HL-60/S4 treated with retinoic acid at 250 ng/mL for 4 days and 3 days (cell line): ENCODE results near the gene TMEM91.
"Not testable (repeated sequence)": the region's sequence is repeated elsewhere in the genome, so short reads cannot be mapped to it uniquely, and the experiment has no call there.

Experiments used
- in situ Hi-C: fragments of 300-500 bp; cut with MboI; formaldehyde crosslinking; loops from 2 replicates; pipeline ENCODE4 v1.7.0; 2022; ENCODE audit warnings: low sequenced_read_pairs

Gene TMEM91

DNA sequence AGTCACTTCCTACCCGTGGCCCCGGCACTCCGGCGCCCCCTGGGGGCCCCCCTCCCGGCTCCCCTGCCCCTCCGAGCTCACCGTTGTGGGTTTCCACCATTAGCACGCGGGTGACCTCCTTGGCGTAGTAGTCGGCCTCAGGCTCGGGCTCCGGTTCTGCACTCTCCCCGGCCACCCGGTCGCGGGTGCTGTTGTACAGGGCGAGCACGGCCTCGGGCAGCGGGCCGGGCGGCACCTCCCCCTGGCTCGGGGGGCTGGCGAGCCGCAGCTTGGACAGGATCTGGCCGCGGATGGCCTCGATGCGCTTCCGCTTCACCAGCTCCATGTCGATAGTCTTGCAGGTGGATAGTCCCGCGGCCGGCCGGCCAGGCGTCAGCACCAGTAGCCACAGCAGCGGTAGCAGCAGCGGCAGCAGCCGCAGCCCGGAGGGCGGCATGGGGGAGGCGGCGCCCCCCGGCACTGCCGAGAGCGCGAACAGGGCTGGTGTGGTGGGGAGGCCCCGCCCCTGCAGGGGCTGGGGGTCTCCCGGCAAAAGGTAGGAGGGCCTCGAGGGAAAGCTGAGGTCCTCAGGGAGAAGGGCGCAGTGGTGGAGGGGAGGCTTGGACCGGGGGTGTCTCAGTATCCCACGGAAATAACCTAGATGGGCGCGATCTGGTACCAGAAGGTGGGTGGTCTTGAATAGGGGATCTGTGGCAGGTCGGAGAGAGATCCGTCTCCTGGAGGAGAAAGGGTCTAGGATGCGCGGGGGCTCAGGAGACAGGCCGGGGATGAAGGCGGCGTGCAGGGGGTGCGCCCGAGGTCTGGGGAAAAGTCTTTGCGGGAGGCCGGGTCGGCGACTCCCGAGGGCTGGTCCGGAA is 23.5 kb upstream of the TMEM91 start:
- in situ Hi-C loops, result no loop called here

- in situ Hi-C loops, result no loop called here
These were observed 22.6 kb upstream of the TMEM91 start, which contains the start of gene TGFB1 for GRCh38 chr19:41353466-41354342. Gene TGFB1, minus strand, starts transcription at chr19:41353922. Its CDS starts 878 bp downstream, at chr19:41353044.

GRCh38 chr19:41354343-41354953 is 21.9 kb upstream of the TMEM91 start:
- in situ Hi-C loops, result no loop called here

GRCh38 chr19:41355035-41355434 is 21.3 kb upstream of the TMEM91 start:
- in situ Hi-C loops, result no loop called here

DNA sequence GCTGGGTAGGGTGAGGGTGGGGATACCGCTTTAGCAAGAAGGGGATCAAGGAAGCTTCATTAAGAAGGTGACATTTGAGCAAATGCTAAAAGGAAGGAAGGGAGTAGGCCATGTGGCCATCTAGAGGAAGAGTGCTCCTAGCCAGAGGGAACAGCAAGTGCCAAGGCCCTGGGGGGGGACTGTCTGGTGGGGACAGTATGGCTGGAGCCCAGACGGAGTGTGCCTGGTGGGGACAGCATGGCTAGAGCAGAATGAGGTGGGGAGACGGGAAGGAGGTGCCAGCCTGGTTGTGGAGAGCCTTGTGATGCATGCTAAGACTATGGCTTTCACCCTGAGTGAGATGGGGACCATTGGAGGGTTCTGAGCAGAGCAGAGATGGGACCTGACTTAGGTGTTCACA is 20.5 kb upstream of the TMEM91 start:
- in situ Hi-C loops, result no loop called here

GRCh38 chr19:41356984-41357739 is 19.2 kb upstream of the TMEM91 start:
- in situ Hi-C loops, result no loop called here

- in situ Hi-C loops, result no loop called here
These were observed 18.6 kb upstream of the TMEM91 start for GRCh38 chr19:41357746-41358145.

- in situ Hi-C loops, result no loop called here
These were observed 16.6 kb upstream of the TMEM91 start for GRCh38 chr19:41359741-41360140.

GRCh38 chr19:41362143-41362847 is 14.0 kb upstream of the TMEM91 start:
- in situ Hi-C loops, result no loop called here

GRCh38 chr19:41363371-41363752 is 13.0 kb upstream of the TMEM91 start:
- in situ Hi-C loops, result no loop called here

DNA sequence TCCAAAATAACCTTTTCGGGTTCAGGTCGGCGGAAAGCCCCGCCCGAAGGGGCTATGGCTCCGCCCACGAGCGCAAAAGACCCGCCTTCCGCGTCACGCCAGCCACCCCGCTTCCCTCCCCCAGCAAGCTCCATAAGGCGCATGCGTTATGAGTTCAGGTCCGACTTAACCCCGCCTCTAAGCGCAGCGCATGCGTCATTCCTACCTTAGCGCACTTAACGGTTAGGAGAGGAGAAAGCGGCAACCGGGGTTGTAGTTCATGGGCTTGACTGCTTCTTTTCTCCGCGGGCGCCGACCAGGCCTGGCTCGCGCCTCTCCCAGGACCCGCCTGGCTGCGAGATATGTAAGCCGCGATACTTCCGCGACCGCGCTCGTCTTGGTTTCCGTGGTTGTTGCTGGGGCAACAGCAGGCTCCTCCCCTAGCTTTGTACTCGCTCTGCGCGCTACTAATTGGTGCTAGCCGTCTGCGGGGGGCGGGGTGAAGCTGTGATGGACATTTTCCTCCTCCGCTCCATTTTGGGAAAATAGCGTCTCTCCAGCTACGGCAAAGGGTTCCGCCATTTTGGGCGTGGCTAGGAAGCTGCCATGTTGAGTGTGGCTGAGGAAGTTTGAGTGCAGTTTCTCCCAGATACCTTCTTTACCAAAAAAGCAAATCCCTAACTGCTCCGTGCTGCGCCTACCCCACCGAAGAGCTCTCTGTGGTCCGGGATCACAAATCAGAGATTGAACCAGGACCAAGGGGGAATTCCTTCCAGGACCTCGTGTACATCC is 12.4 kb upstream of the TMEM91 start, which contains the start of gene B9D2:
TSS of gene B9D2 (minus strand) at position 397 of the 771 bp plus-strand sequence. CDS start 630 bp downstream, outside the sequence.
- in situ Hi-C loops, result no loop called here

DNA sequence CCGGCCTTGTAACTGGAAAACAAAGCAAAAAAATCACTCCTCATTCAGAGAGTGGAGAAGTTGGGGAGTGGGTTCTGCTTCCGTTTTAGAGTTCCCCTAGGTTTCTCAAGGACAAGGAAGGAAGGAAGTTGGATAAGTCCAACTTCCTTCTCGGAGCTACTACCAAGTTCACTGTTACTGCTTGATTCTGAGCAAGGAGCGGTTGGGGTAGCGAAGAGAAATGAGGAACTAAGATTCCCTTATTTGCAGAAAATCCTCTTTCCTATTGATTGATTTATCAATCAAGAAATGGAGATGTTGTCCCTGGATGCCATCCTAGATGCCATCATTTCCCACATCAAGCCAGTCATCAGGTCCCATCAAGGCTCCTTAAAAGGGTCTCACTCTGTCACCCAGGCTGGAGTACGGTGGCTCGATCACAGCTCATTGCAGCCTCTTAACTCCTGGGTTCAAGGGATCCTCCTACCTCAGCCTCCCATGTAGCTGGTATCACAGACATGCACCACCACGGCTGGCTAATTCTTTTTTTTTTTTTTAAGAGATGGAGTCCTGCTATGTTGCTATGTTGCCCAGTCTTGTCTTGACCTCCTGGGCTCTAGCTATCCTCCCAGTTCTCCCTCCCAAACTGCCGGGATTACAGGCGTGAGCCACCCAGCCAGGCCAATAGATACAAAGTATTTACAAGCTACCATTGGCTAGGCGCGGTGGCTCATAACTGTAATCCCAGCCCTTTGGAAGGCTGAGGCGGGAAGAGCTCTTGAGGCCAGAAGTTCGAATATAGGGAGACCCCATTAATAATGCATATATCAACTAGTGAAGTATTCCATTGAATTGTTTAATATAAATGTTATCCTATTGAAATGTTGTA is 11.6 kb upstream of the TMEM91 start:
- in situ Hi-C loops, result no loop called here

DNA sequence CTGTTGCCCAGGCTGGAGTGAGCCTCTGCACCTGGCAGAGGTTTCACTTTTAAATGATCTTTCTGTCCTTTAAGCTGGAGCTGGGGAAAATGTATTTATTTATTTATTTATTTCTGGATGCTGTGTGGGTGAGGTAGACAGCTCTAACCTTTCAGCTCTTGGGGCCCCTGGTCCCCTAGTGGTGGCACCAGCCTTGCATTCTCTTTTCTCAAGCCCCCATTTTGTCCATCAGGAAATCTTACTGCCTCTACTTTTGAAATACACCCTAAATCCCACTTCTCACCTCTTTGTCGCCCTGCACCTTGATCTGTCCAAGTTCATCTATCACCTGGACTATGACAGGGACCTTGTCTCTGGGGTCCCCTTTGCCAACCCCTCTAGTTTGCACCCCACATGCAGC is 10.2 kb upstream of the TMEM91 start:
- in situ Hi-C loops, result no loop called here

- in situ Hi-C loops, result no loop called here
These were observed 8.5 kb upstream of the TMEM91 start for GRCh38 chr19:41367848-41368301.

DNA sequence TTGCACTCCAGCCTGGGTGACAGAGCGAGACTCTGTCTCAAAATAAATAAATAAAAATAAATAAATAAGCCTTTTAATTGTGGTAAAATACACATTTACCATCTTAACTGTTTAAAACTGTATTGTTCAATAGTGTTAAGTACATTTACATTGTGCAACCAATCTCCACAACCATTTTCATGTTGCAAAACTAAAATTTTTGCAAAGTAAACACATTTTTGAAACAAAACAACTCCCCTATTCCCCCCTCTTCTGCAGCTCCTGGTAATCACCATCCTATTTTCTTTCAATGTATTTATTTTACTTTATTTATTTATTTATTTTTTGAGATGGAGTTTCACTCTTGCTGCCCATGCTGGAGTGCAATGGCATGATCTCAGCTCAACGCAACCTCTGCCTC is 6.6 kb upstream of the TMEM91 start:
- in situ Hi-C loops, result no loop called here

DNA sequence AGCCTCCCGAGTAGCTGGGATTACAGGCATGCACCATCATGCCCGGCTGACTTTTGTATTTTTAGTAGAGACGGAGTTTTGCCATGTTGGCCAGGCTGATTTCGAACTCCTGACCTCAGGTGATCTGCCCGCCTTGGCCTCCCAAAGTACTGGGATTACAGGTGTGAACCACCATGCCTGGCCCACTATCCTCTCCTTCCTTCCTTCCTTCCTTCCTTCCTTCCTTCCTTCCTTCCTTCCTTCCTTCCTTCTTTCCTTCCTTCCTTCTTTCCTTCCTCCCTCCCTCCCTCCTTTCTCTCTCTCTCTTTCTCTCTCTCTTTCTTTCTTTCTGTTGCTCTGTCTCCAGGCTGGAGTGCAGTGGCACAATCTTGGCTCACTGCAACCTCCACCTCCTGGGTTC is 5.2 kb upstream of the TMEM91 start:
- in situ Hi-C loops, result not testable (repeated sequence)

DNA sequence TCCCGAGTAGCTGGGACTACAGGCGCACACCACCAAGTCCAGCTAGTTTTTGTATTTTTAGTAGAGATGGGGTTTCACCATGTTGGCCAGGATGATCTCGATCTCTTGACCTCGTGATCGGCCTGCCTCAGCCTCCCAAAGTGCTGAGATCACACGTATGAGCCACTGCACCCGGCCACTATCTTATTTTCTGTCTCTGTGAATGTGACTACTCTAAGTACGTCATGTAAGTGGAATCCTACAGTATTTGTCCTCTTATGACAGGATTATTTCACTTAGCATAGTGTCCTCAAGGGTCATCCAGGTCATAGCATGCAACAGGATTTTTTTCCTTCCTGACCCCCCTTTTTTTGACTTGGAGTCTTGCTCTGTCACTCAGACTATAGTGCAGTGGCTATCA is 4.8 kb upstream of the TMEM91 start:
- in situ Hi-C loops, result no loop called here

DNA sequence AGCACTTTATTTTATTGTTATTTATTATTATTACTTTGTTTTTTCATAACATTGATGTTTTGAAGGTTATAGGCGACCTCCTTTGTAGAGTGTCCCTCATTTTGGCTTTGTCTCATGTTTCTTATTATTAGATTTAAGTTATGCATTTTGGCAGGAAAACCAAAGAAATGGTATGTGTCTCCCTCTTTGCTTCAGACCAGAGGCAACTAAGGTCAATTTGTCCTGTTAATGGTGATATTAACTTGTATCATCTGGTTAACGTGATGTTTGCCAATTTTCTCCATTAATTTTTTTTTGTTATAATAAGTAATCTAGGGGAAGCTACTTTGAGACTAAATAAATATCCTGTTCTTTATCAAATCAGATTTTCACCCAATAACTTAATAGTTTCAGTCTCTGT is 3.8 kb upstream of the TMEM91 start:
- in situ Hi-C loops, result no loop called here
